HepG2 (cell line): Measurements from ENCODE around the gene KDM8. TPM values are rescaled to one million over a fixed set of nuclear protein-coding genes. Genes with fewer than 3 reads are reported as not detected.
A peak's percentile ranks its signal among the peaks of the same experiment; 100 is the strongest.

Experiments
- AGO1 ChIP-seq: fragments of 200-400 bp; formaldehyde crosslinking; IDR thresholded peaks from 2 replicates; pipeline ENCODE4 v1.6.1; 2017; ENCODE audit warnings: mild to moderate bottlenecking, low read depth, low read length, moderate library complexity; ENCODE audit not compliant: poor library complexity, severe bottlenecking
- ATAD3A ChIP-seq: sonication (generic); formaldehyde crosslinking; IDR thresholded peaks from 2 replicates; pipeline ENCODE4 v1.4.0; 2020; ENCODE audit warnings: missing genetic modification reagents
- BCLAF1 ChIP-seq: fragments of 450-650 bp; IDR thresholded peaks from 2 replicates; pipeline ENCODE4 v1.6.1; 2017; ENCODE audit warnings: mild to moderate bottlenecking
- GMEB1 ChIP-seq: sonication (generic); formaldehyde crosslinking; IDR thresholded peaks from 2 replicates; pipeline ENCODE4 v1.5.1; 2020; ENCODE audit warnings: missing genetic modification reagents, mild to moderate bottlenecking, borderline replicate concordance
- HDAC2 ChIP-seq: sonication (generic); formaldehyde crosslinking; IDR thresholded peaks from 2 replicates; pipeline ENCODE4 v1.4.0; 2020; ENCODE audit warnings: missing genetic modification reagents
- HHEX ChIP-seq: IDR thresholded peaks from 2 replicates; pipeline ENCODE4 v1.6.1; 2016; ENCODE audit warnings: control low read depth
- ISX ChIP-seq: sonication (generic); formaldehyde crosslinking; conservative IDR thresholded peaks from 2 replicates; pipeline ENCODE4 v1.5.0; 2020; ENCODE audit warnings: missing genetic modification reagents
- MEF2D ChIP-seq: sonication (generic); formaldehyde crosslinking; IDR thresholded peaks from 2 replicates; pipeline ENCODE4 v1.5.1; 2020; ENCODE audit warnings: mild to moderate bottlenecking, missing genetic modification reagents
- MIXL1 ChIP-seq: IDR thresholded peaks from 2 replicates; pipeline ENCODE4 v1.6.1; 2016
- MTA3 ChIP-seq: sonication (generic); formaldehyde crosslinking; IDR thresholded peaks from 2 replicates; pipeline ENCODE4 v1.4.0; 2020; ENCODE audit warnings: missing genetic modification reagents
- MTF2 ChIP-seq: sonication (generic); formaldehyde crosslinking; IDR thresholded peaks from 2 replicates; pipeline ENCODE4 v1.5.0; 2020; ENCODE audit warnings: missing genetic modification reagents, borderline replicate concordance
- NFYB ChIP-seq: sonication (generic); formaldehyde crosslinking; IDR thresholded peaks from 2 replicates; pipeline ENCODE4 v1.4.0; 2020; ENCODE audit warnings: missing genetic modification reagents
- PHF21A ChIP-seq: sonication (generic); formaldehyde crosslinking; IDR thresholded peaks from 2 replicates; pipeline ENCODE4 v1.5.0; 2020; ENCODE audit warnings: mild to moderate bottlenecking, missing genetic modification reagents
- REL ChIP-seq: sonication (generic); formaldehyde crosslinking; conservative IDR thresholded peaks from 2 replicates; pipeline ENCODE4 v1.8.0; 2022; ENCODE audit warnings: mild to moderate bottlenecking, missing genetic modification reagents, moderate library complexity
- SIN3B ChIP-seq: fragments of 150-350 bp; IDR thresholded peaks from 2 replicates; pipeline ENCODE4 v1.6.1; 2014; ENCODE audit warnings: low read length
- SMAD1 ChIP-seq: sonication (generic); formaldehyde crosslinking; IDR thresholded peaks from 2 replicates; pipeline ENCODE4 v1.4.0; 2020; ENCODE audit warnings: missing genetic modification reagents, low read depth, mild to moderate bottlenecking, borderline replicate concordance
- SMC3 ChIP-seq: IDR thresholded peaks from 2 replicates; pipeline ENCODE4 v1.6.1; 2011; ENCODE audit warnings: low read length, improper control_type of control experiment
- SP4 ChIP-seq: sonication (generic); formaldehyde crosslinking; IDR thresholded peaks from 2 replicates; pipeline ENCODE4 v1.8.1; 2023; ENCODE audit warnings: mild to moderate bottlenecking, missing genetic modification reagents
- TBP ChIP-seq: sonication (generic); formaldehyde crosslinking; IDR thresholded peaks from 2 replicates; pipeline ENCODE4 v1.5.0; 2020; ENCODE audit warnings: missing genetic modification reagents
- TCF7 ChIP-seq: sonication (generic); IDR thresholded peaks from 2 replicates; pipeline ENCODE4 v1.6.1; 2016; ENCODE audit warnings: antibody characterized with exemption, low read depth
- ZBTB38 ChIP-seq: sonication (generic); formaldehyde crosslinking; IDR thresholded peaks from 2 replicates; pipeline ENCODE4 v1.5.1; 2020; ENCODE audit warnings: mild to moderate bottlenecking, missing genetic modification reagents
- ZBTB4 ChIP-seq: sonication (generic); formaldehyde crosslinking; IDR thresholded peaks from 2 replicates; pipeline ENCODE4 v1.4.0; 2020; ENCODE audit warnings: missing genetic modification reagents, mild to moderate bottlenecking, borderline replicate concordance
- ZNF33B ChIP-seq: sonication (generic); formaldehyde crosslinking; IDR thresholded peaks from 2 replicates; pipeline ENCODE4 v1.5.1; 2020; ENCODE audit warnings: mild to moderate bottlenecking, missing genetic modification reagents
- polyA plus RNA-seq, 8 experiments: library from polyadenylated mRNA; depleted of rRNA in 3 of 8; stranded (reverse) in 7 of 8; unstranded in 1 of 8; fragments of >200 nt; fragmentation: Illumina TruSeq in 4 of 8; extraction: Trizol in 4 of 8; gene quantifications; 2 replicates each; pipeline versions ENCODE4 v1.2.1 to v1.2.3, GENCODE V29; 2011 to 2016; ENCODE audit warnings: low read depth in 4 of 8, missing spikeins in 1 of 8, mixed read lengths in 1 of 8; ENCODE audit not compliant: insufficient read depth in 1 of 8
- total RNA-seq, 5 experiments: library from RNA; depleted of rRNA; stranded (reverse); fragments of >200 nt; fragmentation: Illumina TruSeq; extraction: Trizol; gene quantifications; 2 replicates each; pipeline ENCODE4 v1.2.3, GENCODE V29; 2016; ENCODE audit warnings: low read depth in 1 of 5

Gene KDM8
- total and polyA plus RNA-seq, 2 of the 13 experiments (the other 11 are each of a cell fraction or from before 2014, with no cell fraction given), result 3.3 to 8.6 TPM

GRCh38 chr16:27269300-27270150 is 66.2 kb downstream of the KDM8 start (continued):
- TF ChIP-seq ISX (CRISPR knock-in tag) (no peak), ZBTB38 (CRISPR knock-in tag) (no peak; the same call in 1 of the 2 replicates), TCF7 (no peak), TBP (CRISPR knock-in tag) (no peak), NFYB (CRISPR knock-in tag) (no peak), SMC3 (no peak), ZNF33B (no peak), SIN3B (no peak), ZBTB4 (no peak), MTA3 (CRISPR knock-in tag) (no peak), SP4 (CRISPR knock-in tag) (no peak), PHF21A (CRISPR knock-in tag) (0 out of 2 replicates have a peak, but pooled peaks have one; percentile 45), MIXL1 (CRISPR knock-in tag) (peak; percentile 74), BCLAF1 (no peak), GMEB1 (no peak), HDAC2 (CRISPR knock-in tag) (no peak), MEF2D (CRISPR knock-in tag) (no peak), MTF2 (CRISPR knock-in tag) (no peak), HHEX (no peak), ATAD3A (CRISPR knock-in tag) (no peak), AGO1 (no peak), SMAD1 (CRISPR knock-in tag) (no peak), REL (CRISPR knock-in tag) (no peak)
